H9 (cell line): Measurements from ENCODE around the gene NFE2. TPM values are rescaled to one million over a fixed set of nuclear protein-coding genes. Genes with fewer than 3 reads are reported as not detected.

ENCODE experiments used
- DNase-seq: peaks from one replicate; pipeline ENCODE4 v3.0.0-alpha.2; 2017
- H2AFZ ChIP-seq: one replicate; pipeline ENCODE4 v1.6.1; 2013; ENCODE audit warnings: mild to moderate bottlenecking, low read length, control low read depth, moderate library complexity
- H2AK5ac ChIP-seq: 2 replicates; pipeline ENCODE4 v1.6.1; 2013; ENCODE audit warnings: low read length, control low read depth, mixed read lengths; ENCODE audit not compliant: insufficient read length
- H2BK120ac ChIP-seq: one replicate; pipeline ENCODE4 v1.6.1; 2013; ENCODE audit warnings: low read depth, mild to moderate bottlenecking, low read length, control low read depth, inconsistent platforms; ENCODE audit not compliant: poor library complexity, severe bottlenecking
- H2BK12ac ChIP-seq: 2 replicates; pipeline ENCODE4 v1.6.1; 2013; ENCODE audit warnings: low read length, control low read depth, mixed read lengths, low read depth; ENCODE audit not compliant: insufficient read length
- H2BK15ac ChIP-seq: 2 replicates; pipeline ENCODE4 v1.6.1; 2013; ENCODE audit warnings: low read depth, low read length, control low read depth
- H2BK20ac ChIP-seq: one replicate; pipeline ENCODE4 v1.6.1; 2013; ENCODE audit warnings: low read depth, mild to moderate bottlenecking, low read length, control low read depth, inconsistent platforms; ENCODE audit not compliant: poor library complexity, severe bottlenecking
- H2BK5ac ChIP-seq: 2 replicates; pipeline ENCODE4 v1.6.1; 2013; ENCODE audit warnings: low read length, control low read depth, mixed read lengths; ENCODE audit not compliant: insufficient read length
- H3K14ac ChIP-seq: 2 replicates; pipeline ENCODE4 v1.6.1; 2013; ENCODE audit warnings: low read length, control low read depth; ENCODE audit not compliant: insufficient read depth
- H3K18ac ChIP-seq: 2 replicates; pipeline ENCODE4 v1.6.1; 2013; ENCODE audit warnings: low read depth, mild to moderate bottlenecking, mixed read lengths, low read length, control low read depth; ENCODE audit not compliant: insufficient read length
- H3K23ac ChIP-seq: 2 replicates; pipeline ENCODE4 v1.6.1; 2013; ENCODE audit warnings: low read length, control low read depth, mixed read lengths, low read depth; ENCODE audit not compliant: insufficient read length
- H3K23me2 ChIP-seq: 2 replicates; pipeline ENCODE4 v1.6.1; 2013; ENCODE audit warnings: low read depth, mild to moderate bottlenecking, mixed read lengths, low read length, control low read depth; ENCODE audit not compliant: insufficient read length, poor library complexity, severe bottlenecking
- H3K27ac ChIP-seq: 2 replicates; pipeline ENCODE4 v1.5.1; 2013; ENCODE audit warnings: low read length, control low read depth, mixed read lengths, low read depth; ENCODE audit not compliant: insufficient read length
- H3K27me3 ChIP-seq: 2 replicates; pipeline ENCODE4 v1.6.1; 2013; ENCODE audit warnings: low read length, control low read depth, inconsistent platforms; ENCODE audit not compliant: insufficient read depth
- H3K4ac ChIP-seq: 2 replicates; pipeline ENCODE4 v1.6.1; 2013; ENCODE audit warnings: low read depth, mild to moderate bottlenecking, control low read depth, inconsistent platforms, low read length, moderate library complexity
- H3K4me1 ChIP-seq: 2 replicates; pipeline ENCODE4 v1.6.1; 2013; ENCODE audit warnings: low read length, control low read depth, inconsistent platforms; ENCODE audit not compliant: insufficient read depth
- H3K4me2 ChIP-seq: 2 replicates; pipeline ENCODE4 v1.6.1; 2013; ENCODE audit warnings: low read length, control low read depth, mixed read lengths; ENCODE audit not compliant: insufficient read length, insufficient read depth
- H3K56ac ChIP-seq: 2 replicates; pipeline ENCODE4 v1.6.1; 2013; ENCODE audit warnings: low read depth, mild to moderate bottlenecking, mixed read lengths, low read length, control low read depth; ENCODE audit not compliant: insufficient read length
- H3K79me1 ChIP-seq: 2 replicates; pipeline ENCODE4 v1.6.1; 2013; ENCODE audit warnings: low read depth, mild to moderate bottlenecking, moderate library complexity, low read length, control low read depth, inconsistent platforms; ENCODE audit not compliant: insufficient read depth, poor library complexity, severe bottlenecking
- H3K79me2 ChIP-seq: 2 replicates; pipeline ENCODE4 v1.6.1; 2013; ENCODE audit warnings: low read length, control low read depth, inconsistent platforms; ENCODE audit not compliant: insufficient read depth
- H3K9ac ChIP-seq: 2 replicates; pipeline ENCODE4 v1.6.1; 2013; ENCODE audit warnings: low read length, control low read depth, mixed read lengths; ENCODE audit not compliant: insufficient read length; ENCODE audit errors: extremely low read depth
- H3K9me3 ChIP-seq: one replicate; pipeline ENCODE4 v1.6.1; 2013; ENCODE audit warnings: low read depth, low read length, inconsistent platforms; ENCODE audit not compliant: control insufficient read depth
- H3T11ph ChIP-seq: one replicate; pipeline ENCODE4 v1.6.1; 2013; ENCODE audit warnings: mild to moderate bottlenecking, low read length, control low read depth, inconsistent platforms
- H4K20me1 ChIP-seq: one replicate; pipeline ENCODE4 v1.6.1; 2013; ENCODE audit not compliant: control insufficient read depth, insufficient read length, insufficient read depth
- H4K5ac ChIP-seq: 2 replicates; pipeline ENCODE4 v1.6.1; 2013; ENCODE audit warnings: low read depth, mild to moderate bottlenecking, mixed read lengths, low read length, control low read depth; ENCODE audit not compliant: insufficient read length
- H4K8ac ChIP-seq: replicated peaks from 2 replicates; pipeline ENCODE4 v1.6.1; 2013; ENCODE audit warnings: low read length, control low read depth, mixed read lengths, low read depth; ENCODE audit not compliant: insufficient read length
- H4K91ac ChIP-seq: 2 replicates; pipeline ENCODE4 v1.6.1; 2013; ENCODE audit warnings: low read depth, mild to moderate bottlenecking, moderate library complexity, mixed read lengths, low read length, control low read depth; ENCODE audit not compliant: insufficient read length
- H3K27ac Mint-ChIP-seq, 3 experiments: 2 replicates in 2 of 3; 3 replicates in 1 of 3; pipeline ENCODE4 v1.8.0; 2020 to 2021; ENCODE audit warnings: mixed read lengths in 3 of 3, mild to moderate bottlenecking in 1 of 3, moderate library complexity in 1 of 3
- H3K27me3 Mint-ChIP-seq: 2 replicates; pipeline ENCODE4 v1.8.0; 2021; ENCODE audit warnings: low read depth, mild to moderate bottlenecking, moderate library complexity, mixed read lengths
- H3K36me3 Mint-ChIP-seq, 3 experiments: 2 replicates in 2 of 3; 3 replicates in 1 of 3; pipeline ENCODE4 v1.8.0; 2020 to 2021; ENCODE audit warnings: low read depth in 3 of 3, mixed read lengths in 3 of 3; ENCODE audit not compliant: insufficient read depth in 1 of 3
- H3K4me1 Mint-ChIP-seq, 2 experiments: 2 replicates each; pipeline ENCODE4 v1.8.0; 2020; ENCODE audit warnings: mixed read lengths in 2 of 2
- H3K4me3 Mint-ChIP-seq, 2 experiments: 2 replicates in 1 of 2; 3 replicates in 1 of 2; pipeline ENCODE4 v1.8.0; 2020 to 2021; ENCODE audit warnings: mild to moderate bottlenecking in 2 of 2, mixed read lengths in 2 of 2, moderate library complexity in 1 of 2
- H3K9me3 Mint-ChIP-seq, 2 experiments: 2 replicates in 1 of 2; 3 replicates in 1 of 2; pipeline ENCODE4 v1.8.0; 2020; ENCODE audit warnings: mild to moderate bottlenecking in 2 of 2, mixed read lengths in 2 of 2, moderate library complexity in 1 of 2
- WGBS: extraction: QIAGEN DNeasy Blood & Tissue Kit; methylation state at CpG from one replicate; pipeline ENCODE4 v1.1.7; 2013; ENCODE audit warnings: missing lambda C conversion rate, low lambda C conversion rate, mixed read lengths; ENCODE audit not compliant: insufficient read length; ENCODE audit errors: extremely low coverage; 5-methylcytosine and 5-hydroxymethylcytosine counted together
- total RNA-seq: library from RNA; stranded (reverse); gene quantifications from 2 replicates; pipeline ENCODE4 v1.2.1, GENCODE V29; 2021
- TF ChIP-seq, protein P1 (sequence below): fragments of 200-600 bp; sonication (generic); conservative IDR thresholded peaks from 3 replicates; pipeline ENCODE4 v1.8.0; 2021; ENCODE audit warnings: antibody characterized with exemption, mild to moderate bottlenecking

Gene NFE2
- total RNA-seq, 1 experiment from 2014 or later, result 1.2 TPM

DNA sequence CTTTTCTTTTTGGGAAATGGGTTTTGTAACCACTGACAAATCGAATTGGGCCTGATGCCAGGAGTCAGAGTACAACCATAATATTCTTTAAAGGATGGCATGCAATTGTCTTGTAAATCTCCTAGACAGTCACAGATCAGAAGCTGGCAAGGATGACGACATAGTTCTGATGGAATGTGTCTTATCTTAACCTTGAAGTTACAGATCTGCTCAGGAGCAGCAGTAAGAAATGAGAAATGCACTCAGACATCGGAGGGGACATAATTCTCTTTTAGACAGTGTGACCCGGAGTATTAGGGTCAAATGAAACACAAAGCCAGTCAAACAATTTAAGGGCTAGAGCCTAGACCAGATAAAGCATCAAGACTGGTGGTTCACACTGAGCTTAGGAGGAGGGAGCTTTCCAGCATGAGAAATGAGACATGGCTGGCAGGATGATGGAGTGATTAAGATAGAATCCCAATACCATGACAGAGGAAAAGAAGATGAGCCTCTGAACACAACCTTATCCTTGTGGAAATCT, 38.4 kb downstream of the NFE2 start:
- Mint-ChIP-seq H3K36me3 (peaks cover 7 to 13% (median 10%) of the 10 kb centered on the region in 3 experiments), H3K4me1 (peaks cover 40 to 64% of the 10 kb centered on the region in 2 experiments), H3K9me3 (0 out of 5 replicates have a peak, but pooled peaks cover 0 to 5% of the 10 kb centered on the region in 2 experiments), H3K4me3 (no peak overlapping the region), H3K27ac (peak overlapping the region; percentile 69 to 92 (median 81); a peak in 6 of 7 replicates), H3K27me3 (no peaks in the 10 kb centered on the region)
- peak overlapping the region; percentile 16 for H3K9ac ChIP-seq
- no peak overlapping the region for H2BK5ac ChIP-seq
- no peak overlapping the region for H4K8ac ChIP-seq
- no peak overlapping the region for H2BK15ac ChIP-seq
- H3K79me1 ChIP-seq, result no peaks in the 10 kb centered on the region
- DNase-seq, result no peak
- H2BK20ac ChIP-seq, result no peak overlapping the region
- no peak overlapping the region for H3K18ac ChIP-seq
- H3K79me2 ChIP-seq, result no peaks in the 10 kb centered on the region; the same call in 1 of the 2 replicates
- no peak overlapping the region for H2BK120ac ChIP-seq
- peaks cover 3% of the 10 kb centered on the region for H3K23me2 ChIP-seq
- no peak overlapping the region for H3K23ac ChIP-seq
- peaks cover 14% of the 10 kb centered on the region; the same call in 1 of the 2 replicates for H3K4me1 ChIP-seq
- WGBS, result no CpG with 5 or more reads among the region's 4 CpGs
- H2AFZ ChIP-seq, result no peak overlapping the region
- H3K9me3 ChIP-seq, result no peaks in the 10 kb centered on the region
- no peak overlapping the region for H3K14ac ChIP-seq
- TF ChIP-seq, protein P1, sequence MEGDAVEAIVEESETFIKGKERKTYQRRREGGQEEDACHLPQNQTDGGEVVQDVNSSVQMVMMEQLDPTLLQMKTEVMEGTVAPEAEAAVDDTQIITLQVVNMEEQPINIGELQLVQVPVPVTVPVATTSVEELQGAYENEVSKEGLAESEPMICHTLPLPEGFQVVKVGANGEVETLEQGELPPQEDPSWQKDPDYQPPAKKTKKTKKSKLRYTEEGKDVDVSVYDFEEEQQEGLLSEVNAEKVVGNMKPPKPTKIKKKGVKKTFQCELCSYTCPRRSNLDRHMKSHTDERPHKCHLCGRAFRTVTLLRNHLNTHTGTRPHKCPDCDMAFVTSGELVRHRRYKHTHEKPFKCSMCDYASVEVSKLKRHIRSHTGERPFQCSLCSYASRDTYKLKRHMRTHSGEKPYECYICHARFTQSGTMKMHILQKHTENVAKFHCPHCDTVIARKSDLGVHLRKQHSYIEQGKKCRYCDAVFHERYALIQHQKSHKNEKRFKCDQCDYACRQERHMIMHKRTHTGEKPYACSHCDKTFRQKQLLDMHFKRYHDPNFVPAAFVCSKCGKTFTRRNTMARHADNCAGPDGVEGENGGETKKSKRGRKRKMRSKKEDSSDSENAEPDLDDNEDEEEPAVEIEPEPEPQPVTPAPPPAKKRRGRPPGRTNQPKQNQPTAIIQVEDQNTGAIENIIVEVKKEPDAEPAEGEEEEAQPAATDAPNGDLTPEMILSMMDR, result no peak
- no peak overlapping the region for H2BK12ac ChIP-seq
- no peak overlapping the region for H4K91ac ChIP-seq
- peak overlapping the region; percentile 57 for H3K27ac ChIP-seq
- H3K4me2 ChIP-seq, result no peak overlapping the region
- H4K5ac ChIP-seq, result no peak overlapping the region
- no peaks in the 10 kb centered on the region for H3K27me3 ChIP-seq
- no peaks in the 10 kb centered on the region for H4K20me1 ChIP-seq
- H3K4ac ChIP-seq, result no peak overlapping the region
- H2AK5ac ChIP-seq, result no peak overlapping the region
- no peak overlapping the region for H3T11ph ChIP-seq
- H3K56ac ChIP-seq, result no peak overlapping the region
